Esophagus muscularis mucosa (tissue), 4 donors: Measurements from ENCODE around the gene RIPPLY2.

Experiments
- EP300 ChIP-seq: sonication (generic); formaldehyde crosslinking; IDR thresholded peaks from one replicate; pipeline ENCODE4 v1.6.1; 2017; ENCODE audit warnings: antibody characterized with exemption
- POLR2A ChIP-seq: fragments of 450-650 bp; IDR thresholded peaks from one replicate; pipeline ENCODE4 v1.6.1; 2017; ENCODE audit warnings: antibody characterized with exemption, moderate library complexity, mild to moderate bottlenecking, low read depth
- TF ChIP-seq, protein P1 (sequence below), 3 experiments: fragments of 200-600 bp in 2 of 3; fragments of 450-650 bp in 1 of 3; sonication (generic) in 2 of 3; IDR thresholded peaks; one replicate each; pipeline ENCODE4 v1.5.1; 2017 to 2019; ENCODE audit warnings: antibody characterized with exemption in 3 of 3, mild to moderate bottlenecking in 2 of 3, moderate library complexity in 1 of 3

DNA sequence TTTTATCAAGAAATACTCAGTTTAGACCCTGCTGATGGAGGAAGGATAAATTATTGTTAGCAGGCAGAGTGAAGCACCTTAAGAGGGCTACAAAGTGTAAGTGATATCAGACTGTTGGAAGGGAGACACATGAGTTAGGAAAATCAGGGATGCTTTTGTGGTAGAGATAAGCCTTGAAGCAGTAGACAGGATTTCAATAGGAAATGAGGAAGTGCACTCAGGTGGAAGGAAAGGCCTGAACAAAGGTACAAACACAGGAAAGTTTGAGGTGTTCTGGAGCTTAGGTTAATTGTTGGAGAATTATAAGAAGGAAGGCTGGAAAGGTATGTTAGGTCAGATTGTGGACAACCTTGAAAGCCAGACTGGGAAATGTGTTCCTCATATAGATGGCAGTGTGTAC is 13.9 kb downstream of the RIPPLY2 start:
- TF ChIP-seq, protein P1, sequence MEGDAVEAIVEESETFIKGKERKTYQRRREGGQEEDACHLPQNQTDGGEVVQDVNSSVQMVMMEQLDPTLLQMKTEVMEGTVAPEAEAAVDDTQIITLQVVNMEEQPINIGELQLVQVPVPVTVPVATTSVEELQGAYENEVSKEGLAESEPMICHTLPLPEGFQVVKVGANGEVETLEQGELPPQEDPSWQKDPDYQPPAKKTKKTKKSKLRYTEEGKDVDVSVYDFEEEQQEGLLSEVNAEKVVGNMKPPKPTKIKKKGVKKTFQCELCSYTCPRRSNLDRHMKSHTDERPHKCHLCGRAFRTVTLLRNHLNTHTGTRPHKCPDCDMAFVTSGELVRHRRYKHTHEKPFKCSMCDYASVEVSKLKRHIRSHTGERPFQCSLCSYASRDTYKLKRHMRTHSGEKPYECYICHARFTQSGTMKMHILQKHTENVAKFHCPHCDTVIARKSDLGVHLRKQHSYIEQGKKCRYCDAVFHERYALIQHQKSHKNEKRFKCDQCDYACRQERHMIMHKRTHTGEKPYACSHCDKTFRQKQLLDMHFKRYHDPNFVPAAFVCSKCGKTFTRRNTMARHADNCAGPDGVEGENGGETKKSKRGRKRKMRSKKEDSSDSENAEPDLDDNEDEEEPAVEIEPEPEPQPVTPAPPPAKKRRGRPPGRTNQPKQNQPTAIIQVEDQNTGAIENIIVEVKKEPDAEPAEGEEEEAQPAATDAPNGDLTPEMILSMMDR (IDR thresholded peaks at IDR 0.05), result no peak
- TF ChIP-seq POLR2A, result no peak
- TF ChIP-seq EP300, result no peak
